ENCODE data around the gene RNF212.
A peak's percentile ranks its signal among the peaks of the same experiment; 100 is the strongest.

The RNF212 gene

GRCh38 chr4:1047976-1048772, 65.2 kb downstream of the RNF212 start:
- no peak for DNase-seq

- no peak for DNase-seq
Observed at GRCh38 chr4:1047106-1047975, 66.0 kb downstream of the RNF212 start.

GRCh38 chr4:1046581-1047011, 66.8 kb downstream of the RNF212 start:
- peak in 1 of 3 donors; percentile 13 for DNase-seq

- no peak for DNase-seq
Observed at GRCh38 chr4:1045595-1046201, 67.7 kb downstream of the RNF212 start.

GRCh38 chr4:1045193-1045594, 68.2 kb downstream of the RNF212 start:
- no peak for DNase-seq

- no peak for DNase-seq
Observed at GRCh38 chr4:1044469-1045192, 68.7 kb downstream of the RNF212 start.

- DNase-seq, result peak; percentile 97 to 99 (median 99)
Observed at GRCh38 chr4:1043651-1044468, 69.5 kb downstream of the RNF212 start.

- no peak for DNase-seq
Observed at GRCh38 chr4:1043162-1043561, 70.2 kb downstream of the RNF212 start.

- DNase-seq, result no peak
Observed at GRCh38 chr4:1042352-1043055, 70.9 kb downstream of the RNF212 start.

- no peak for DNase-seq
Observed at GRCh38 chr4:1041936-1042330, 71.4 kb downstream of the RNF212 start.

- no peak for DNase-seq
Observed at GRCh38 chr4:1041147-1041935, 72.0 kb downstream of the RNF212 start.

GRCh38 chr4:1040344-1041146, 72.8 kb downstream of the RNF212 start:
- DNase-seq, result no peak

- no peak for DNase-seq
Observed at GRCh38 chr4:1039493-1040343, 73.6 kb downstream of the RNF212 start.

GRCh38 chr4:1038948-1039492, 74.3 kb downstream of the RNF212 start:
- DNase-seq, result no peak

GRCh38 chr4:1036976-1037810, 76.2 kb downstream of the RNF212 start:
- DNase-seq, result no peak

GRCh38 chr4:1036095-1036494, 77.3 kb downstream of the RNF212 start:
- no peak for DNase-seq

GRCh38 chr4:1035510-1035909, 77.9 kb downstream of the RNF212 start:
- no peak for DNase-seq
